HCT116 (cell line): Measurements from ENCODE around the gene USP21. TPM values are rescaled to one million over a fixed set of nuclear protein-coding genes. Genes with fewer than 3 reads are reported as not detected.
A peak's percentile ranks its signal among the peaks of the same experiment; 100 is the strongest.

ENCODE experiments used
- ATAC-seq: fragments of 200-7000 bp; cut with Tn5 transposase; 2 replicates; pipeline ENCODE4 v1.9.1; 2020; ENCODE audit warnings: mild to moderate bottlenecking, moderate library complexity
- BruUV-seq: library from RNA; stranded (reverse); fragments of 400-500 nt; replicated peaks from 2 replicates; lab custom pipeline; 2021; lab: Mats Ljungman, UMichigan
- CTCF ChIA-PET: fragments of 300-600 bp; sonication (Branson Sonifier 250); formaldehyde crosslinking; loops from one replicate; lab custom pipeline; 2021; ENCODE audit warnings: antibody characterized with exemption; lab: Charles Lee
- POLR2A ChIA-PET: fragments of 300-600, 350-600 bp; sonication (Branson Sonifier 250); formaldehyde crosslinking; loops from one replicate; lab custom pipeline; 2021; ENCODE audit warnings: antibody characterized with exemption; lab: Charles Lee
- RAD21 ChIA-PET, 2 experiments: fragments of 300-600 bp; sonication (Branson Sonifier 250); formaldehyde crosslinking; loops; one replicate each; lab custom pipeline; 2023; ENCODE audit warnings: low total read pairs in 2 of 2; ENCODE audit not compliant: uncharacterized antibody in 2 of 2, unreplicated experiment in 2 of 2, low non-redundant PET in 1 of 2; lab: Charles Lee
- DNase-seq: peaks from one replicate; pipeline ENCODE4 v3.0.0-alpha.2; 2010; ENCODE audit warnings: low read depth, low spot score
- H2AFZ ChIP-seq: fragments of 200-600 bp; shearing (Covaris generic), sonication (generic); 2 replicates; pipeline ENCODE4 v1.6.1; 2017; ENCODE audit warnings: low read depth, mixed run types, mixed read lengths, antibody characterized with exemption, low read length; ENCODE audit not compliant: poor library complexity, severe bottlenecking
- H3K27ac ChIP-seq: 2 replicates; pipeline ENCODE4 v1.5.1; 2012; ENCODE audit warnings: low read depth, low read length
- H3K27me3 ChIP-seq: fragments of 200-600 bp; sonication (generic); 2 replicates; pipeline ENCODE4 v1.6.1; 2016; ENCODE audit warnings: mixed run types, low read length, mixed read lengths; ENCODE audit not compliant: insufficient read depth
- H3K36me3 ChIP-seq, 2 experiments: fragments of 200-500 bp in 1 of 2; fragments of 200-600 bp in 1 of 2; sonication (Bioruptor generic) in 1 of 2; sonication (generic) in 1 of 2; 2 replicates each; pipeline versions ENCODE4 v1.5.1 to v1.6.1; 2014 to 2016; ENCODE audit warnings: low read length in 2 of 2, inconsistent platforms in 1 of 2, mixed read lengths in 1 of 2, mixed run types in 1 of 2; ENCODE audit not compliant: insufficient read depth in 2 of 2, control insufficient read depth in 1 of 2
- H3K4me1 ChIP-seq, 2 experiments: fragments of 200-600 bp in 1 of 2; sonication (generic) in 1 of 2; 2 replicates each; pipeline versions ENCODE4 v1.5.1 to v1.6.1; 2012 to 2017; ENCODE audit warnings: low read length in 2 of 2, inconsistent platforms in 1 of 2, mild to moderate bottlenecking in 1 of 2, mixed read lengths in 1 of 2, mixed run types in 1 of 2, moderate library complexity in 1 of 2; ENCODE audit not compliant: insufficient read depth in 2 of 2, control insufficient read depth in 1 of 2
- H3K4me2 ChIP-seq: fragments of 200-600 bp; sonication (generic); 2 replicates; pipeline ENCODE4 v1.6.1; 2017; ENCODE audit warnings: mixed run types, low read length, mixed read lengths
- H3K4me3 ChIP-seq, 2 experiments: fragments of 200-600 bp in 1 of 2; sonication (generic) in 1 of 2; replicated peaks in 1 of 2; 2 replicates each; pipeline ENCODE4 v1.5.1; 2011 to 2016; ENCODE audit warnings: low read length in 2 of 2, control low read depth in 1 of 2, low read depth in 1 of 2, mild to moderate bottlenecking in 1 of 2, mixed read lengths in 1 of 2, mixed run types in 1 of 2
- H3K79me2 ChIP-seq: fragments of 200-600 bp; sonication (generic); 2 replicates; pipeline ENCODE4 v1.6.1; 2017; ENCODE audit warnings: mild to moderate bottlenecking, mixed run types, low read length, moderate library complexity, mixed read lengths; ENCODE audit not compliant: insufficient read depth
- H3K9ac ChIP-seq: fragments of 200-600 bp; sonication (generic); 2 replicates; pipeline ENCODE4 v1.6.1; 2016; ENCODE audit warnings: low read length, mixed read lengths
- H3K9me2 ChIP-seq: fragments of 200-600 bp; sonication (generic), shearing (Covaris generic); 2 replicates; pipeline ENCODE4 v1.6.1; 2017; ENCODE audit warnings: mixed run types, mild to moderate bottlenecking, moderate library complexity; ENCODE audit not compliant: insufficient read depth
- H3K9me3 ChIP-seq, 2 experiments: fragments of 200-500 bp in 1 of 2; fragments of 200-600 bp in 1 of 2; sonication (Bioruptor generic) in 1 of 2; sonication (generic) in 1 of 2; 2 replicates each; pipeline ENCODE4 v1.6.1; 2014 to 2017; ENCODE audit warnings: low read length in 2 of 2, mixed read lengths in 2 of 2, inconsistent platforms in 1 of 2, low read depth in 1 of 2, mild to moderate bottlenecking in 1 of 2, mixed run types in 1 of 2, moderate library complexity in 1 of 2; ENCODE audit not compliant: control insufficient read depth in 1 of 2, insufficient read depth in 1 of 2
- H4K20me1 ChIP-seq: fragments of 200-600 bp; sonication (generic), shearing (Covaris generic); 2 replicates; pipeline ENCODE4 v1.6.1; 2017; ENCODE audit warnings: mixed run types, mild to moderate bottlenecking, moderate library complexity; ENCODE audit not compliant: insufficient read depth
- ATF3 ChIP-seq: IDR thresholded peaks from 2 replicates; pipeline ENCODE4 v1.6.1; 2012
- EZH2 ChIP-seq: fragments of 200-600 bp; sonication (generic); IDR thresholded peaks from 2 replicates; pipeline ENCODE4 v1.6.1; 2017; ENCODE audit warnings: antibody characterized with exemption, mixed run types
- EZH2phosphoT487 ChIP-seq: fragments of 200-600 bp; IDR thresholded peaks from 2 replicates; pipeline ENCODE4 v1.6.1; 2018; ENCODE audit warnings: antibody characterized with exemption, borderline replicate concordance
- JUND ChIP-seq: IDR thresholded peaks from 2 replicates; pipeline ENCODE4 v1.6.1; 2012
- MAX ChIP-seq: IDR thresholded peaks from 2 replicates; pipeline ENCODE4 v1.6.1; 2012
- POLR2A ChIP-seq: IDR thresholded peaks from 2 replicates; pipeline ENCODE4 v1.7.0; 2011; ENCODE audit warnings: borderline replicate concordance; ENCODE audit not compliant: insufficient read depth, insufficient read length; ENCODE audit errors: extremely low read depth
- RAD21 ChIP-seq: IDR thresholded peaks from 2 replicates; pipeline ENCODE4 v1.6.1; 2012; ENCODE audit warnings: low read depth, mild to moderate bottlenecking
- SIN3A ChIP-seq: IDR thresholded peaks from 2 replicates; pipeline ENCODE4 v1.6.1; 2012; ENCODE audit warnings: low read depth
- SRF ChIP-seq: IDR thresholded peaks from 2 replicates; pipeline ENCODE4 v1.6.1; 2012; ENCODE audit warnings: low read depth
- TCF7L2 ChIP-seq: IDR thresholded peaks from 2 replicates; pipeline ENCODE4 v1.7.0; 2011; ENCODE audit warnings: borderline replicate concordance, inconsistent platforms; ENCODE audit not compliant: insufficient read depth, insufficient read length; ENCODE audit errors: extremely low read depth
- YY1 ChIP-seq: IDR thresholded peaks from 2 replicates; pipeline ENCODE4 v1.6.1; 2011; ENCODE audit warnings: low read length, low read depth, moderate library complexity, mild to moderate bottlenecking; ENCODE audit not compliant: insufficient replicate concordance; ENCODE audit errors: extremely low read depth
- ZBTB33 ChIP-seq: IDR thresholded peaks from 2 replicates; pipeline ENCODE4 v1.6.1; 2011; ENCODE audit warnings: mild to moderate bottlenecking, low read length, moderate library complexity; ENCODE audit not compliant: insufficient replicate concordance; ENCODE audit errors: extremely low read depth
- ZNF274 ChIP-seq: fragments of 200-500 bp; sonication (Bioruptor generic); IDR thresholded peaks from 2 replicates; pipeline ENCODE4 v1.6.1; 2014; ENCODE audit warnings: mild to moderate bottlenecking, low read depth, low read length, inconsistent platforms
- intact Hi-C: fragments of 100-400 bp; cut with micrococcal nuclease; formaldehyde crosslinking; loops from 2 replicates; pipeline ENCODE4 v1.10.0; 2022
- total RNA-seq: library from RNA; stranded (reverse); gene quantifications from one replicate; pipeline ENCODE4 v1.2.1, GENCODE V29; 2021; ENCODE audit not compliant: unreplicated experiment
- TF ChIP-seq, protein P1 (sequence below), 3 experiments: fragments of 200-600 bp in 1 of 3; sonication (generic) in 1 of 3; IDR thresholded peaks in 2 of 3; conservative IDR thresholded peaks in 1 of 3; 2 replicates each; pipeline ENCODE4 v1.5.1; 2012 to 2017; ENCODE audit warnings: low read depth in 2 of 3, low read length in 2 of 3, antibody characterized with exemption in 1 of 3, borderline replicate concordance in 1 of 3, control low read depth in 1 of 3, mild to moderate bottlenecking in 1 of 3, mixed read lengths in 1 of 3, mixed run types in 1 of 3, moderate library complexity in 1 of 3; ENCODE audit not compliant: insufficient read depth in 1 of 3

The USP21 gene
- total RNA-seq, 1 experiment from 2014 or later: 22.1 TPM

- no peak for DNase-seq
- intact Hi-C loops: no loop called here
- H3K79me2 ChIP-seq: peaks cover 29% of the 10 kb centered on the region
- no peak overlapping the region for H3K4me2 ChIP-seq
- no peak overlapping the region for H2AFZ ChIP-seq
- CTCF ChIA-PET: no interaction called here
- no peaks in the 10 kb centered on the region for H4K20me1 ChIP-seq
- ATAC-seq: no peak
- H3K9me3 ChIP-seq: no peaks in the 10 kb centered on the region
- H3K27me3 ChIP-seq: no peaks in the 10 kb centered on the region
- RAD21 ChIA-PET: no interaction called here
- peaks cover 4 to 20% of the 10 kb centered on the region in 2 experiments; a peak in 3 of 4 replicates for H3K4me1 ChIP-seq
- no peak overlapping the region for H3K27ac ChIP-seq
- POLR2A ChIA-PET: no interaction called here
- peaks cover 48 to 59% of the 10 kb centered on the region in 2 experiments for H3K36me3 ChIP-seq
- no peaks in the 10 kb centered on the region for H3K9me2 ChIP-seq
- no peak overlapping the region for H3K4me3 ChIP-seq
- no TSS peak for BruUV-seq
- H3K9ac ChIP-seq: no peak overlapping the region
- no peak for TF ChIP-seq ZBTB33
- TF ChIP-seq, all 23 proteins: peak for 0
Observed at GRCh38 chr1:161207173-161207572, 47.9 kb downstream of the USP21 start.

DNA sequence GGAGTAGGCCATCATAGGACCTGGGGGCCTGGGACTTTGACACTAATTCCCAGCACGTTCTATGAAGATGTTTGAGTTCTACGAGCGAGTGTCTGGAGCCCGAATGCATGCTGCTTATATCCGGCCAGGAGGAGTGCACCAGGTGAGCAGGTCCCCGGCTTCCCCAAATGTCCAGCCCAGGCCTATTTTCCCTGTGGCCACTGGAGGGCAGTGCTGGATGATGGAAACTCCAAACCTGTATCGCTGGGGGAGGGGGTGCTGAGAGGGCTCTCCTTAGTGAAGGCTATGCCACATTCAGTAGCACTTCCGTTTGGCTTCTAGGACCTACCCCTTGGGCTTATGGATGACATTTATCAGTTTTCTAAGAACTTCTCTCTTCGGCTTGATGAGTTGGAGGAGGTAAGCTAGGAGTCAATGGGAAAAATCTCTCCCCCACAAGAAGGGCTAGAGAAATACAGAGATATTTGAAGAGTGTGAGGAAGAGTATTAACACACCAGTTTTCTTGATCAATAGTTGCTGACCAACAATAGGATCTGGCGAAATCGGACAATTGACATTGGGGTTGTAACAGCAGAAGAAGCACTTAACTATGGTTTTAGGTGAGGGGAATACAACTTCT lies 50.6 kb downstream of the USP21 start:
- H3K27ac ChIP-seq: no peak overlapping the region
- ATAC-seq: peak; percentile 99
- H3K79me2 ChIP-seq: peaks cover 5% of the 10 kb centered on the region; the same call in 1 of the 2 replicates
- intact Hi-C loops: loop anchor here (1.0 kb wide), 1 partner anchor 172 kb away; no protein-coding TSS in a partner anchor
- ChIA-PET RAD21 (interaction anchor here in 1 of 2 experiments (1.0 kb wide), 1 partner anchor 82 kb away, joined by 3 read pairs; no protein-coding TSS in a partner anchor), POLR2A (interaction anchor here (1.6 kb wide), 1 partner anchor 8 kb away, joined by 4 read pairs; the partner anchor contains the start of gene NDUFS2), CTCF (interaction anchor here (0.9 to 3.5 kb wide), 4 partner anchors 16 to 827 kb away, joined by 3 to 13 read pairs (median 4); partner anchors contain the start of gene TOMM40L)
- DNase-seq: peak; percentile 61
- H3K9me3 ChIP-seq: no peaks in the 10 kb centered on the region
- no peak overlapping the region for H3K4me3 ChIP-seq
- H3K4me2 ChIP-seq: no peak overlapping the region
- H4K20me1 ChIP-seq: no peaks in the 10 kb centered on the region
- no peaks in the 10 kb centered on the region for H3K27me3 ChIP-seq
- no peak overlapping the region for H2AFZ ChIP-seq
- H3K9me2 ChIP-seq: no peaks in the 10 kb centered on the region
- peaks cover 0 to 10% of the 10 kb centered on the region in 2 experiments; a peak in 2 of 4 replicates for H3K4me1 ChIP-seq
- no TSS peak for BruUV-seq
- no peak overlapping the region for H3K9ac ChIP-seq
- peaks cover 63 to 64% of the 10 kb centered on the region in 2 experiments for H3K36me3 ChIP-seq
- TF ChIP-seq, protein P1, sequence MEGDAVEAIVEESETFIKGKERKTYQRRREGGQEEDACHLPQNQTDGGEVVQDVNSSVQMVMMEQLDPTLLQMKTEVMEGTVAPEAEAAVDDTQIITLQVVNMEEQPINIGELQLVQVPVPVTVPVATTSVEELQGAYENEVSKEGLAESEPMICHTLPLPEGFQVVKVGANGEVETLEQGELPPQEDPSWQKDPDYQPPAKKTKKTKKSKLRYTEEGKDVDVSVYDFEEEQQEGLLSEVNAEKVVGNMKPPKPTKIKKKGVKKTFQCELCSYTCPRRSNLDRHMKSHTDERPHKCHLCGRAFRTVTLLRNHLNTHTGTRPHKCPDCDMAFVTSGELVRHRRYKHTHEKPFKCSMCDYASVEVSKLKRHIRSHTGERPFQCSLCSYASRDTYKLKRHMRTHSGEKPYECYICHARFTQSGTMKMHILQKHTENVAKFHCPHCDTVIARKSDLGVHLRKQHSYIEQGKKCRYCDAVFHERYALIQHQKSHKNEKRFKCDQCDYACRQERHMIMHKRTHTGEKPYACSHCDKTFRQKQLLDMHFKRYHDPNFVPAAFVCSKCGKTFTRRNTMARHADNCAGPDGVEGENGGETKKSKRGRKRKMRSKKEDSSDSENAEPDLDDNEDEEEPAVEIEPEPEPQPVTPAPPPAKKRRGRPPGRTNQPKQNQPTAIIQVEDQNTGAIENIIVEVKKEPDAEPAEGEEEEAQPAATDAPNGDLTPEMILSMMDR (IDR thresholded peaks at IDR 0.05 in 2 of 3, conservative IDR thresholded peaks at IDR 0.05 in 1 of 3; ENCODE audit: borderline replicate concordance in 1 of 3, insufficient read depth in 1 of 3, low read depth in 2 of 3, low read length in 2 of 3): peak; percentile 82 to 96 (median 94)
- TF ChIP-seq YY1: peak; percentile 43
- TF ChIP-seq ZNF274: no peak
- no peak for TF ChIP-seq SRF
- TF ChIP-seq SIN3A: no peak
- no peak for TF ChIP-seq EZH2
- no peak for TF ChIP-seq EZH2phosphoT487
- TF ChIP-seq JUND: no peak
- TF ChIP-seq MAX: no peak
- TF ChIP-seq ATF3: no peak
- TF ChIP-seq RAD21: peak; percentile 87
- TF ChIP-seq TCF7L2: no peak
- no peak for TF ChIP-seq POLR2A
